Ovary (tissue), 3 donors: ENCODE results near the gene UBTD1.
"Not testable (repeated sequence)": the region's sequence is repeated elsewhere in the genome, so short reads cannot be mapped to it uniquely, and the experiment has no call there.

Experiments used
- CTCF ChIP-seq, 3 donors: fragments of 450-650 bp in 2 of 3; fragments of 200-600 bp in 1 of 3; IDR thresholded peaks; one replicate each; pipeline versions ENCODE4 v1.5.1 to v1.8.0; 2016 to 2022; ENCODE audit warnings: antibody characterized with exemption in 3 of 3, mild to moderate bottlenecking in 1 of 3
- POLR2A ChIP-seq: fragments of 450-650 bp; IDR thresholded peaks from one replicate; pipeline ENCODE4 v1.6.1; 2017; ENCODE audit warnings: antibody characterized with exemption, mild to moderate bottlenecking, moderate library complexity
- donor health status: DM: no; HTN: no; CAD: no.

- not testable (repeated sequence) for TF ChIP-seq POLR2A; CTCF (IDR thresholded peaks at IDR 0.05)
Observed at GRCh38 chr10:97560731-97561381, 62.1 kb downstream of the UBTD1 start.
